ENCODE measurements around the gene RBMS1.

DNA sequence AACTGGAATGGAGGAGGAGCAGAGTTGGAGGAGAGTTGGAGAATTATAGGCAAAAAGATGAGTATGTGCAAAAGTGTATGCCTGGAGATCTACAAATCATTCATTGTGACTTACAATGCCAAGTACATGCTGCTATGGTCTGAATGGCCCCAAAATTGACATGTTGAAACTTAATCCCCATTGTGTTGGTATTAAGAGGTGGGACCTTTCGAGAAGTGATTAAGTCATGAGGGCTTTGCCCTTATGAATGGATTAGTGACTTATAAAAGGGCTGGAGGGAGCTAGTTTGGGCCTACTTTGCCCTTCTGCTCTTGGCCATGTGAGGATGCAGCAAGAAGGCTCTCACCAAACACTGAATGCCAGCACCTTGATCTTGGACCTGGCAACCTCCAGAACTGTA lies 6.3 kb upstream of the RBMS1 start:
- TF ChIP-seq, protein P1, sequence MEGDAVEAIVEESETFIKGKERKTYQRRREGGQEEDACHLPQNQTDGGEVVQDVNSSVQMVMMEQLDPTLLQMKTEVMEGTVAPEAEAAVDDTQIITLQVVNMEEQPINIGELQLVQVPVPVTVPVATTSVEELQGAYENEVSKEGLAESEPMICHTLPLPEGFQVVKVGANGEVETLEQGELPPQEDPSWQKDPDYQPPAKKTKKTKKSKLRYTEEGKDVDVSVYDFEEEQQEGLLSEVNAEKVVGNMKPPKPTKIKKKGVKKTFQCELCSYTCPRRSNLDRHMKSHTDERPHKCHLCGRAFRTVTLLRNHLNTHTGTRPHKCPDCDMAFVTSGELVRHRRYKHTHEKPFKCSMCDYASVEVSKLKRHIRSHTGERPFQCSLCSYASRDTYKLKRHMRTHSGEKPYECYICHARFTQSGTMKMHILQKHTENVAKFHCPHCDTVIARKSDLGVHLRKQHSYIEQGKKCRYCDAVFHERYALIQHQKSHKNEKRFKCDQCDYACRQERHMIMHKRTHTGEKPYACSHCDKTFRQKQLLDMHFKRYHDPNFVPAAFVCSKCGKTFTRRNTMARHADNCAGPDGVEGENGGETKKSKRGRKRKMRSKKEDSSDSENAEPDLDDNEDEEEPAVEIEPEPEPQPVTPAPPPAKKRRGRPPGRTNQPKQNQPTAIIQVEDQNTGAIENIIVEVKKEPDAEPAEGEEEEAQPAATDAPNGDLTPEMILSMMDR (IDR thresholded peaks at IDR 0.05) = no peak
- TF ChIP-seq POLR2A (IDR thresholded peaks at IDR 0.05) = no peak

Measured in esophagus squamous epithelium (tissue), 4 donors.